Measurements from ENCODE around the gene XIST.

Gene XIST

GRCh38 chrX:73785493-73785892 is 67.0 kb downstream of the XIST start:
- no peak for TF ChIP-seq CTCF (IDR thresholded peaks at IDR 0.05; ENCODE audit: borderline replicate concordance, insufficient read depth, low read depth, low read length)
- no peak overlapping the region for H3K4me3 ChIP-seq (ENCODE audit: low read depth, low read length)
